Caki2 (cell line): Measurements from ENCODE around the gene PTK6. TPM values are rescaled to one million over a fixed set of nuclear protein-coding genes. Genes with fewer than 3 reads are reported as not detected.

Experiments used
- DNase-seq: peaks from one replicate; pipeline ENCODE4 v3.0.0-alpha.2; 2015; ENCODE audit warnings: low read depth
- in situ Hi-C: cut with HindIII; loops from 2 replicates; pipeline ENCODE4 v1.10.0; 2016; ENCODE audit warnings: low sequenced_read_pairs, low pct_unique_long_range_greater_than_20kb, mixed read lengths
- total RNA-seq: library from RNA; depleted of rRNA; stranded (reverse); fragments of >200 nt; shearing (Covaris generic); gene quantifications from 2 replicates; pipeline ENCODE4 v1.2.3, GENCODE V29; 2014; ENCODE audit warnings: low replicate concordance; rRNA removed

Gene PTK6
- total RNA-seq, 1 experiment from 2014 or later, result 4.4 TPM

GRCh38 chr20:63478346-63479302 is 58.6 kb downstream of the PTK6 start:
- in situ Hi-C loops, result no loop called here

More at GRCh38 chr20:63478346-63479302, 58.6 kb downstream of the PTK6 start:
- DNase-seq, result no peak

Other genes starting within 250 kb of the PTK6 start
- 0.14 and 0.87 TPM in 2 replicates for gene COL20A1, start 244.2 kb downstream of the PTK6 start, total RNA-seq
- not detected in 2 replicates for gene CHRNA4, start 176.0 kb downstream of the PTK6 start, total RNA-seq
- 10.0 TPM in 1 of 2 replicates, not detected in the other for gene KCNQ2, start 64.7 kb downstream of the PTK6 start, total RNA-seq
- gene EEF1A2, start 38.3 kb downstream of the PTK6 start, total RNA-seq, result 249 and 281 TPM in 2 replicates
- gene PPDPF, start 16.6 kb downstream of the PTK6 start, total RNA-seq, result 35.9 and 103 TPM in 2 replicates
- gene SRMS, start 10.4 kb upstream of the PTK6 start, total RNA-seq, result not detected in 2 replicates
- 1.1 and 8.2 TPM in 2 replicates for gene FNDC11, start 16.8 kb upstream of the PTK6 start, total RNA-seq
- 26.3 and 30.3 TPM in 2 replicates for gene HELZ2, start 36.9 kb upstream of the PTK6 start, total RNA-seq
- 9.6 and 18.1 TPM in 2 replicates for gene GMEB2, start 89.7 kb upstream of the PTK6 start, total RNA-seq
- 70.6 and 73.0 TPM in 2 replicates for gene STMN3, start 116.0 kb upstream of the PTK6 start, total RNA-seq
- 12.5 and 13.6 TPM in 2 replicates for gene RTEL1, start 120.9 kb upstream of the PTK6 start, total RNA-seq
- gene TNFRSF6B, start 159.3 kb upstream of the PTK6 start, total RNA-seq, result 1.5 TPM in 1 of 2 replicates, not detected in the other
- 57.0 and 69.7 TPM in 2 replicates for gene ARFRP1, start 170.6 kb upstream of the PTK6 start, total RNA-seq
- gene ZGPAT, start 170.7 kb upstream of the PTK6 start, total RNA-seq, result 44.3 and 49.9 TPM in 2 replicates
- 6.0 and 17.5 TPM in 2 replicates for gene LIME1, start 199.3 kb upstream of the PTK6 start, total RNA-seq
- 166 and 300 TPM in 2 replicates for gene SLC2A4RG, start 202.4 kb upstream of the PTK6 start, total RNA-seq